ENCODE results near the gene TNN.

TNN gene

GRCh38 chr1:175147569-175147968, 79.9 kb downstream of the TNN start:
- no peak for DNase-seq

- no peak for DNase-seq
Measured at GRCh38 chr1:175148068-175148467, 80.4 kb downstream of the TNN start.

- peak; percentile 17 for DNase-seq
Measured at GRCh38 chr1:175150596-175151319, 83.1 kb downstream of the TNN start.

GRCh38 chr1:175152006-175152652, 84.5 kb downstream of the TNN start:
- peak; percentile 63 for DNase-seq

GRCh38 chr1:175154629-175155472, 87.2 kb downstream of the TNN start:
- DNase-seq = peak; percentile 76

GRCh38 chr1:175155473-175155856, 87.8 kb downstream of the TNN start:
- peak; percentile 20 for DNase-seq

- peak; percentile 10 for DNase-seq
Measured at GRCh38 chr1:175155936-175156335, 88.3 kb downstream of the TNN start.

- DNase-seq = no peak
Measured at GRCh38 chr1:175157200-175157599, 89.6 kb downstream of the TNN start.

GRCh38 chr1:175158170-175158591, 90.5 kb downstream of the TNN start:
- DNase-seq = no peak

GRCh38 chr1:175162955-175163354, 95.3 kb downstream of the TNN start:
- peak; percentile 9 for DNase-seq

GRCh38 chr1:175163702-175164101, 96.1 kb downstream of the TNN start:
- no peak for DNase-seq

GRCh38 chr1:175164751-175165150, 97.1 kb downstream of the TNN start:
- DNase-seq = no peak

- DNase-seq = no peak
Measured at GRCh38 chr1:175166746-175167145, 99.1 kb downstream of the TNN start.

- DNase-seq = no peak
Measured at GRCh38 chr1:175167861-175168260, 100.2 kb downstream of the TNN start.

GRCh38 chr1:175168782-175169181, 101.1 kb downstream of the TNN start:
- DNase-seq = peak; percentile 24

- DNase-seq = peak; percentile 88
Measured at GRCh38 chr1:175169286-175170018, 101.8 kb downstream of the TNN start.

- DNase-seq = no peak
Measured at GRCh38 chr1:175171036-175171913, 103.6 kb downstream of the TNN start.

GRCh38 chr1:175172503-175172902, 104.9 kb downstream of the TNN start:
- DNase-seq = peak; percentile 92

GRCh38 chr1:175173531-175173930, 105.9 kb downstream of the TNN start:
- no peak for DNase-seq

- DNase-seq = peak; percentile 15
Measured at GRCh38 chr1:175174309-175175102, 106.9 kb downstream of the TNN start.

- DNase-seq = no peak
Measured at GRCh38 chr1:175176246-175176645, 108.6 kb downstream of the TNN start.

Measured in NCI-H69 (cell line).